Thymus (tissue), 11 donors: ENCODE measurements around the gene CNTFR. TPM values are rescaled to one million over a fixed set of nuclear protein-coding genes. Genes with fewer than 3 reads are reported as not detected.

Source experiments
- DNase-seq, 9 donors: peaks; one replicate each; pipeline ENCODE4 v3.0.0-alpha.2; 2013; ENCODE audit warnings: low spot score in 9 of 9, low read depth in 6 of 9, missing footprints in 1 of 9
- H3K27ac ChIP-seq, 2 donors: one replicate each; pipeline ENCODE4 v1.5.1; 2013; ENCODE audit warnings: control low read depth in 1 of 2, low read depth in 1 of 2, low read length in 1 of 2, mild to moderate bottlenecking in 1 of 2, moderate library complexity in 1 of 2
- H3K27me3 ChIP-seq, 2 donors: one replicate each; pipeline ENCODE4 v1.5.1; 2013; ENCODE audit warnings: low read length in 1 of 2; ENCODE audit not compliant: control insufficient read depth in 2 of 2, insufficient read depth in 1 of 2
- H3K36me3 ChIP-seq, 2 donors: one replicate each; pipeline ENCODE4 v1.5.1; 2013; ENCODE audit warnings: low read length in 1 of 2, mild to moderate bottlenecking in 1 of 2, moderate library complexity in 1 of 2; ENCODE audit not compliant: control insufficient read depth in 2 of 2, insufficient read depth in 2 of 2
- H3K4me1 ChIP-seq, 2 donors: one replicate each; pipeline ENCODE4 v1.5.1; 2013; ENCODE audit warnings: low read length in 2 of 2; ENCODE audit not compliant: control insufficient read depth in 2 of 2, insufficient read depth in 2 of 2
- H3K4me3 ChIP-seq, 2 donors: one replicate each; pipeline ENCODE4 v1.5.1; 2013; ENCODE audit warnings: low read length in 2 of 2, control low read depth in 1 of 2, mild to moderate bottlenecking in 1 of 2
- H3K9me3 ChIP-seq, 2 donors: one replicate each; pipeline ENCODE4 v1.5.1; 2013; ENCODE audit warnings: low read length in 1 of 2, mild to moderate bottlenecking in 1 of 2; ENCODE audit not compliant: control insufficient read depth in 2 of 2, insufficient read depth in 1 of 2
- WGBS: extraction: QIAGEN DNeasy Blood & Tissue Kit; methylation state at CpG from one replicate; pipeline ENCODE4 v1.1.7; 2013; 5-methylcytosine and 5-hydroxymethylcytosine counted together
- polyA plus RNA-seq: library from polyadenylated mRNA; stranded (reverse); fragments of 200-250 nt; gene quantifications from one replicate; pipeline ENCODE4 v1.2.3, GENCODE V29; 2013
- total RNA-seq: library from RNA; stranded (reverse); fragments of 120-200 nt; gene quantifications from one replicate; pipeline ENCODE4 v1.2.4, GENCODE V29; 2013
- donor health status: healthy.

Gene CNTFR
- total and polyA plus RNA-seq, 2 donors, result 2.2 to 3.9 TPM

DNA sequence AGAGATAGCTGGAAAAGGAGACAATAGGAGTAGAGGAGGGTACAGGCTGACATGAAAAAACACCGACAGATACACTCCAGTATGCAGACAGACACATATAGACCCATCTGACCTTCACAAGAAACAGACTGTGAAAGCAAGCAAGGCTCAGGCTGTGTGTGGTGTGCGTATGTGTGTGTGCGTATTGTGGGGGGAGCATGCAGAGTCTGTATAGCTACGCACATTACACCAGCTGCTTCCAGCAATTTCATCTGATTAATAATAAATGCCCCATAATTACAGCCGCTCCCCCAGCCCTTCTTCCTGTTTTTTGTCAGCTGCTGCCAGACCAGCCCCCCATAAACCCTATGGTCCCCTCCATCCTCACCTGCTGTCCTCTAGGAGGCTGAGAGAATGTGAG lies 6.7 kb downstream of the CNTFR start:
- whole genome bisulfite sequencing, result 97% methylated on average over 5 of the region's 5 CpGs
- no peaks in the 10 kb centered on the region for H3K9me3 ChIP-seq
- H3K27me3 ChIP-seq, result peaks cover 41 to 98% of the 10 kb centered on the region in 2 donors
- peaks cover 0 to 6% of the 10 kb centered on the region in 2 donors for H3K4me1 ChIP-seq
- H3K27ac ChIP-seq, result no peak overlapping the region
- no peaks in the 10 kb centered on the region for H3K36me3 ChIP-seq
- no peak for DNase-seq
- no peak overlapping the region for H3K4me3 ChIP-seq

DNA sequence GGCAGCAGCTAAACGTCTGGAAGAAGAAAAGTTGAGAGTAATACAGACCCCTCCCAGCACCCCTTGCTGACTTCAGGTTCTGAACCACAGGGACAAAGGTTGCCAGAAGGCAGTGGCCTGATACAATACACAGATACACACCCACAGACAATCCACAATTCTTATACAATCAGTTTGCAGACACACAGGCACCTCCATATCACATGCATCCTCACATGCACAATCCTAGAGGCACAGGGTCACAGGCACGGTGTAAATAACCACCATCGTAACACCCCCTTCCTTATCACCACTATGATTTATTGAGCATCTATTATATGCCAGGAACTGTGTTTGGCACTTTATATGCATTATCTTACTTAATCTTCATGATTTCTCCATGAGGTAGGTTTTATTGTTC lies 8.2 kb downstream of the CNTFR start:
- 91% methylated on average over 3 of the region's 3 CpGs for WGBS
- peaks cover 0 to 3% of the 10 kb centered on the region in 2 donors for H3K4me1 ChIP-seq
- peaks cover 42 to 98% of the 10 kb centered on the region in 2 donors for H3K27me3 ChIP-seq
- no peaks in the 10 kb centered on the region for H3K9me3 ChIP-seq
- H3K36me3 ChIP-seq, result no peaks in the 10 kb centered on the region
- H3K4me3 ChIP-seq, result no peak overlapping the region
- DNase-seq, result no peak
- no peak overlapping the region for H3K27ac ChIP-seq

DNA sequence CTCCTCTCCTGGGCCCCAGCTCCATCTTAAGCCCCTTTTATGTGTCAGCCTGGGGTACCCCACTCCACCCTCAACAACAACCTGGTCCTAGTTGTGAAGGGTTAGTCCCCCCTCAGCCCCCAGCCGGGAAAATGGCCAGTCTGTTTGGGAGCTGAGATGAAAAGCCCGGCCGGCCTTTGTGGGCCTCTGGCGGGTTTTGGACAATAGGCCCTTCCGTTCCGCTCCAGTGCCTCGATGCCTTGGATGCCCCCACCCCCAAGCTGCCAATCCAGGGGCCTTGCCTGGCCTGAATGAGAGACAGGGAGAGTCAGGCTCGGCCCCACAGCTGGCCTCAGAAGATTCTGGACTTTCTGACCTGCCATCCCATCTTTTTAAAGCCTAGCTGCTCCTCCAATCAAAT lies 9.2 kb downstream of the CNTFR start:
- Histone ChIP-seq H3K27me3 (peaks cover 40 to 97% of the 10 kb centered on the region in 2 donors), H3K4me3 (no peak overlapping the region), H3K4me1 (peaks cover 0 to 3% of the 10 kb centered on the region in 2 donors), H3K27ac (no peak overlapping the region), H3K36me3 (no peaks in the 10 kb centered on the region), H3K9me3 (no peaks in the 10 kb centered on the region)
- no peak for DNase-seq
- 64% methylated on average over 8 of the region's 8 CpGs for WGBS

DNA sequence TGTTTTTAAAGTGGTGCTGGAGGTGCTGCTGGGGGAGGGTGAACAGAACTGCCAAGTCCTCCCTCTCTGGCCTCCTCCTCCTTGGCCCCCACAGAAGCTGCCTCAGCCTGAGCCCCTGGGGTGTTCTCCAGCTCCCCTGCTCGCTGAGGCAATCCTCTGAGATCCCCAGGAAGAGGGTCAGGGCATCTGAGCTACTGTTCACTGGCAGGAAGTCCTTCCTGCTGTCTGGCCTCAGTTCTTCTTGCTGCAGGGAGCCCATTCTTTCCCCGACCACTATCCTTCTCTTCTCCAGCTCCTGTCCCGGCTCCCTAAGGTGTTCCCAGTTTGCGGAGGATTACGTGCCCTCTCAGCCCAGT lies 9.7 kb downstream of the CNTFR start:
- no peak overlapping the region for H3K4me3 ChIP-seq
- no peak for DNase-seq
- peaks cover 0 to 3% of the 10 kb centered on the region in 2 donors for H3K4me1 ChIP-seq
- 79% methylated on average over 5 of the region's 5 CpGs for WGBS
- H3K27me3 ChIP-seq, result peaks cover 39 to 97% of the 10 kb centered on the region in 2 donors
- H3K27ac ChIP-seq, result no peak overlapping the region
- no peaks in the 10 kb centered on the region for H3K36me3 ChIP-seq
- no peaks in the 10 kb centered on the region for H3K9me3 ChIP-seq

DNA sequence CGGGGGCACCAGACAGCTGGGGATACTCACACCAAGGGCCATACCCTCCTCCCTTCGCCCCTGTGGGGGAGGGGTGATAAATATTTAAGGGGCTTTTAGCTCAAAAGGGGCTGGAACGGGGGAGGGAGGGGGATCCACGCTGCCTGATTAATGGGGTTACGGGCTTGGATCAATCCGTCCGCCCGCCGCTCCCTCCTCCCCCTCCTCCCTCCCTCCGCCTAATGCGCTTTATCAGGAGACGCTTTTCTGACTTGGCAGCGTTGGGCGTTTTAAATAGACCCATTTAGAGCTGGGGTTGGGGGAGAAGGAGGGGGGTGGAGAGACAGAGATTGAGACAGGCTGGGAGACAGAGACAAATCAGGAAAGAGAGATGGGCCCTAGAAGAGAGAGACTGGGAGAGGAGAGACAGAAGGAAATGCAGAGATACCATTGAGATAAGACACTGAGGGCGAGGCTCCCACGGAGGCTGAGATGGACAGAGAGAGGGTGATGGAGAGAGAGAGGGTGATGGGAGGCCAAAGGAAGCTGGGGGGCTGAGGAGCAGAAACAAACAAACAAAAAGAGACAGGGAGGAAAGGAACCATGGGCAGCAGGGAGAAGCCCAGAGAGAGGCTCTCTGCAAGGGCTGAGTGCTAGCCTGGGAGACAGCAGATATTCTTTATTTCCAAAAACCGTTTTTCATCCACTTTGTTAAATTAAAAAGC lies 10.3 kb downstream of the CNTFR start:
- no peak for DNase-seq
- peaks cover 39 to 97% of the 10 kb centered on the region in 2 donors for H3K27me3 ChIP-seq
- peaks cover 0 to 3% of the 10 kb centered on the region in 2 donors for H3K4me1 ChIP-seq
- H3K4me3 ChIP-seq, result no peak overlapping the region
- no peaks in the 10 kb centered on the region for H3K36me3 ChIP-seq
- no peaks in the 10 kb centered on the region for H3K9me3 ChIP-seq
- H3K27ac ChIP-seq, result no peak overlapping the region
- 13% methylated on average over 17 of the region's 17 CpGs for WGBS

DNA sequence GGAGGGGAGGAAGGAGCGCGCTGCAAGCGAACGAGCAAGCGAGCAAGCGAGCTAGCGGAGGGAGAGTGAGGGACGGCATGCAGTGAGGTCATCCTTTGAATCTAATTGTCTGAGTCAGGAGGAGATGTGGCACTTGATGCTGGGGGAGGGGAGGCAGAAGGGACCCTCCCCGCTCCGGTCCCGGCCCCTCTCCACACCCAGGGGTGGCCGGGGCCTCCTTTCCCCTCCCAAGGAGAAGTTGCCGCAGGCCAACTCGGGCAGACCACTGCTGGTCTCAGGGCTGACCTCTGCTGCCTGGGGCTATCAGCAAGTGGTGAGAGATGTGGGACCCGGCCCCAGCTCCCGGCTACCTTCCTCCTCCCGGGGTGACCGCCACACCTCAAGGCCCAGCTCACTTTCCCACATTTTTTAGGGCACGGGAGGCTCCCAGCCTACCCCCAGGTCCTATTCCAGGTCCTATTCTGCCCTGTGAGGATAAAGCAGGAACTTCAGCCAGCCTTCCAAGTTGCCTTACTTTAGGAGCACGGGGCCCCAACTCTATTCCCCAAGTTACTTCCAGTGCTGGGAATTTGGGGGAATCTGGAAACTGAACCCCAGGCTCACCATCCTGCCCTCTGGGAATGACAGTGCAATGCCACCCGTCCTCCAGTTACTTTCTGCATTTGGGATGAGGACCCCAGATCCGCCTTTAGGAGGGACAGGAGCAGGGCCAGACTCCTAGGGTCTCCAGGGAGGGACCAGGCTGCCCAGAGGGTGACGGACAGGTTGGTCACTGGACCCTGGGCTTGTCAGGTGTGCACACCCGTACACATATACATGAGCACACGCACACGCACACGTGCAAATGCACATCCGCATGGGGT lies 11.1 kb downstream of the CNTFR start:
- no peaks in the 10 kb centered on the region for H3K9me3 ChIP-seq
- WGBS, result 12% methylated on average over 28 of the region's 28 CpGs
- no peaks in the 10 kb centered on the region for H3K36me3 ChIP-seq
- H3K4me1 ChIP-seq, result peaks cover 0 to 3% of the 10 kb centered on the region in 2 donors
- DNase-seq, result no peak
- H3K27ac ChIP-seq, result no peak overlapping the region
- peaks cover 39 to 94% of the 10 kb centered on the region in 2 donors for H3K27me3 ChIP-seq
- H3K4me3 ChIP-seq, result no peak overlapping the region

DNA sequence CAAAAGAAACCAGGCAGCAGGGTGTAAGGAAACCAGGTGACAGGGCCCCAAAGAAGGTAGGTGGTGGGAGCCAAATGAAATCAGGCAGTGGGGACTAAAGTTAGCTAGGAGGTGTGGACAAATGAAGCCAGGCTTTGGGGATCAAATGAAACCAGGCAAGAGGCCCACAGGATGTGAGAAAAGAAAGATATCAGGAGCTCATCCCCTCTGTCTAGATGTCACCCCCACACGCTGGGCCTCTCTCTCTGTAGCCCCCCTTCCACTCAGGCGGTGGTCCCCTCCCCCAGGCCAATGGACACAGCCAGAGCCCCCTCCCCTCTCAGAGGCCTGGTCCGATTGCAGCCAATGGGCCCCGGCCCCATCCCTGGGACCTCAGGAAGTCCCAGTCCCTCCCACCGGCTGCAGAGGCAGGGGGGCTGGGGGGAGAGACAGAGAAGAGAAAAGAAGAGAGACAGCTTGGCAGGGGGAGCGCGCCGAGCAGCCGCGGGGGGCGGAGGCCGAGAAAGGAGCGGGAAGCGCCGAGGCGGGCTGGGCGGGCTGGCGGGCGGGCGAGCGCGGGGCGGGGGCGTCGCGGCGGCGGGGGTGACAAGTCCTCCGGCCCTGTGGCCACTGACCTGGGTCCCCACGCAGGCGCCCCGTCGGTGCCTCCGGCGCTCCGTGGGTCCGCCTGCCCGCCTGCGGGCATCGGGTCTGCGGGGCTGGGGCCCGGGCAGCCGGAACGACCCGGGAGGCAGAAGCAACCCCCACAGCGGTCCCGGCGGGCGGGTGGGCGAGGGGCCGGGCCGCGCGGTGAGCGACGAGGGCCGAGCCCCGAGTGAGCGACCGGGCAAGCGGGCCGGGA lies 11.9 kb downstream of the CNTFR start:
- H3K9me3 ChIP-seq, result no peaks in the 10 kb centered on the region
- peaks cover 0 to 3% of the 10 kb centered on the region in 2 donors for H3K4me1 ChIP-seq
- H3K27ac ChIP-seq, result no peak overlapping the region
- no peak for DNase-seq
- no peak overlapping the region for H3K4me3 ChIP-seq
- WGBS, result 4% methylated on average over 62 of the region's 62 CpGs
- peaks cover 39 to 92% of the 10 kb centered on the region in 2 donors for H3K27me3 ChIP-seq
- no peaks in the 10 kb centered on the region for H3K36me3 ChIP-seq

DNA sequence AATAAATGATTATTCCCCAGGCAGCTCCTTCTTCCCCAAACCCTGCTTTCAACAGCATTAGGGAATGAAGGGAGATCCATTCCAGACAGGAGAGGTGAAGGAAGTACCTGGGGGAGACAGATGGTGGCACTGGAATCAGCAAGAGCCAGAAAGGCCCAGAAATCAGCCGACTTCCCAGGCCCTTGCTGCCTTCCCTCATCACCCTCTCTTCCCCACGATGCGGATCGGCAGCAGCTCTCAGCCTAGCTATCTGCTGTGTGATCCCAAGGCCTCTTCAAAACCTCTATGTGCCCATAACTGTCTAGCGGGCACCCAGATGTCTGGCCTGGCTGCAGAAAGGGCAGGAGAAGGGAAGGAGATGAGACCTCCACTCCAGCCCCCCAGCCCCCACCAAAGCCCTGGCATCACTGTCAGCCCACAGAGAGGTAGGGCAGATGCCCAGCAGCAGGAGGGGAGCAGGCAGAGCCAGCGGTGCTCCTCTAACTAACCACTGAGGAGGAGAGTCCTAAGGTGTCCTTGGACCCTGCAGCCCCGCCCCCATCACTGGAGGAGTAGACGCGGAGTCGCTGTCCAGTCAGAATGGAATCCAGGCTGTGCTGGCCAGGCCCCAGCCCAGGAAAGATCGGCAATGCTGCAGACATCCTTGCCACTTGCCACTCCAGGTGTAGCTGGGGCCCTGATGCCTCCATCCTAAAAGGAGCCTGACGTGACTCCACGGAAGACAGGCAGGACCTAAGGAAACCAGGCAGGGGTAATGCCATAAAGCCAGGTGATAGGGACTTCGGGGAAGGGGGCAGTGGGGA lies 12.7 kb downstream of the CNTFR start:
- Histone ChIP-seq H3K27me3 (peaks cover 39 to 84% of the 10 kb centered on the region in 2 donors), H3K4me1 (peaks cover 0 to 3% of the 10 kb centered on the region in 2 donors), H3K36me3 (no peaks in the 10 kb centered on the region), H3K9me3 (no peaks in the 10 kb centered on the region), H3K27ac (no peak overlapping the region), H3K4me3 (no peak overlapping the region)
- 65% methylated on average over 14 of the region's 14 CpGs for WGBS
- DNase-seq, result no peak
